Measurements from ENCODE around the gene ACP4.

ACP4 gene

DNA sequence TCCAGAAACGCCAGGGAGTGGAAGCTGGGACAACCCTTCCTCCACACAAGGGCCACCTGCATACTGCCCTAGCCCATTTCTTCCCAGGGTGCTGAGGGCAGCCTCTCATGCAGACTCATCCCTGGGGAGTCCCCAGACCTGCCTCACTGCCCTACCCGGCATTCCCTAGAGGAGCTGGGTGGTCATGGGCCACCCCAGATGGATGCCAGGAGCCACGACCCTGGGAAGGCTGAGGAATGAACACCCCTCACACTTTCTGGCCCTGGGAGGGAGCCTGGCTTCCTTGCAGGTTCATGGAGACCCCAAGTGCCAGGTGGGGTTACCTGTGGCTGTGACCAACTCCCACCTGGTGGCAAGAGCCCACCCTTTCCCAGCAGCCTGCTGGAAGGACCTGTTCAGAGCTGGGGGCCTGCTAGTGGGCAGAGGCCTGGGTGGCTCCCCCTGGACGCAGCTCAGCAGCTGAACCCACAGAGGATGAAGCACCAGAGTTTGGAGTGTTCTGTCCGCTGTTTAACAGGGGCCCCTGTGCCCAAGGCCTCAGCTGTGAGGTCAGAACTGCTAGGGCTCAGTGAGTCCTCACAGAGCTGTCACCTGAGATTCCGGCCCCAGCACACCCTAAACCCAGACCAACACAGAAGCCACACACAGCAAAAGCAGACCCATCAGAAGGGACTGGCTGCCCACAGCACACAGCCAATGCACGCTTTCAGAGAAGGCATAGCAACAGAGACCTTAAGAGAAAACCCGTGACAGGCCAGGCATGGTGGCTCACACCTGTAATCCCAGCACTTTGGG lies 6.6 kb downstream of the ACP4 start:
- H3K27ac ChIP-seq (ENCODE audit: low read depth in 2 of 2, low read length in 2 of 2) = no peak overlapping the region
- peaks cover 0 to 5% of the 10 kb centered on the region in 2 donors for H3K4me1 ChIP-seq (ENCODE audit: control insufficient read depth in 2 of 2, insufficient read depth in 2 of 2, low read length in 2 of 2)
- no peaks in the 10 kb centered on the region for H3K9me3 ChIP-seq (ENCODE audit: control insufficient read depth in 2 of 2, low read length in 2 of 2)
- no peak overlapping the region for H3K9ac ChIP-seq (ENCODE audit: low read depth in 1 of 2, low read length in 2 of 2)
- peaks cover 0 to 5% of the 10 kb centered on the region in 2 donors for H3K27me3 ChIP-seq (ENCODE audit: control insufficient read depth in 2 of 2, insufficient read depth in 2 of 2, low read length in 2 of 2)
- H3K4me3 ChIP-seq (ENCODE audit: low read length in 2 of 2) = no peak overlapping the region
- peaks cover 19 to 26% of the 10 kb centered on the region in 2 donors for H3K36me3 ChIP-seq (ENCODE audit: control insufficient read depth in 2 of 2, insufficient read depth in 2 of 2, low read length in 2 of 2)

DNA sequence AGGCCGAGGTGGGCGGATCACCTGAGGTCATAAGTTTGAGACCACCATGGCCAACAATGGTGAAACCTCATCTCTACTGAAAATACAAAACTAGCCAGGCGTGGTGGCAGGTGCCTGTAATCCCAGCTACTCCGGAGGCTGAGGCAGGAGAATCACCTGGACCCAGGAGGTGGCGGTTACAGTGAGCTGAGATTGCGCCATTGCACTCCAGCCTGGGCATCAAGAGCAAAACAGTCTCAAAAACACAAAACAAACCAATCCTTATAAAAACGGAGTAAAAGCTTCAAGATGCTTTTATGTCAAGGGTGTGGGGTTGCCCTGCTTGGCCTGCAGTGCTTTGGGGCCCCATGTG lies 7.2 kb downstream of the ACP4 start:
- no peak overlapping the region for H3K4me3 ChIP-seq (ENCODE audit: low read length in 2 of 2)
- no peaks in the 10 kb centered on the region for H3K9me3 ChIP-seq (ENCODE audit: control insufficient read depth in 2 of 2, low read length in 2 of 2)
- H3K27me3 ChIP-seq (ENCODE audit: control insufficient read depth in 2 of 2, insufficient read depth in 2 of 2, low read length in 2 of 2) = no peaks in the 10 kb centered on the region
- no peak overlapping the region for H3K27ac ChIP-seq (ENCODE audit: low read depth in 2 of 2, low read length in 2 of 2)
- no peak overlapping the region for H3K9ac ChIP-seq (ENCODE audit: low read depth in 1 of 2, low read length in 2 of 2)
- peaks cover 0 to 9% of the 10 kb centered on the region in 2 donors for H3K4me1 ChIP-seq (ENCODE audit: control insufficient read depth in 2 of 2, insufficient read depth in 2 of 2, low read length in 2 of 2)
- peaks cover 19 to 29% of the 10 kb centered on the region in 2 donors for H3K36me3 ChIP-seq (ENCODE audit: control insufficient read depth in 2 of 2, insufficient read depth in 2 of 2, low read length in 2 of 2)

DNA sequence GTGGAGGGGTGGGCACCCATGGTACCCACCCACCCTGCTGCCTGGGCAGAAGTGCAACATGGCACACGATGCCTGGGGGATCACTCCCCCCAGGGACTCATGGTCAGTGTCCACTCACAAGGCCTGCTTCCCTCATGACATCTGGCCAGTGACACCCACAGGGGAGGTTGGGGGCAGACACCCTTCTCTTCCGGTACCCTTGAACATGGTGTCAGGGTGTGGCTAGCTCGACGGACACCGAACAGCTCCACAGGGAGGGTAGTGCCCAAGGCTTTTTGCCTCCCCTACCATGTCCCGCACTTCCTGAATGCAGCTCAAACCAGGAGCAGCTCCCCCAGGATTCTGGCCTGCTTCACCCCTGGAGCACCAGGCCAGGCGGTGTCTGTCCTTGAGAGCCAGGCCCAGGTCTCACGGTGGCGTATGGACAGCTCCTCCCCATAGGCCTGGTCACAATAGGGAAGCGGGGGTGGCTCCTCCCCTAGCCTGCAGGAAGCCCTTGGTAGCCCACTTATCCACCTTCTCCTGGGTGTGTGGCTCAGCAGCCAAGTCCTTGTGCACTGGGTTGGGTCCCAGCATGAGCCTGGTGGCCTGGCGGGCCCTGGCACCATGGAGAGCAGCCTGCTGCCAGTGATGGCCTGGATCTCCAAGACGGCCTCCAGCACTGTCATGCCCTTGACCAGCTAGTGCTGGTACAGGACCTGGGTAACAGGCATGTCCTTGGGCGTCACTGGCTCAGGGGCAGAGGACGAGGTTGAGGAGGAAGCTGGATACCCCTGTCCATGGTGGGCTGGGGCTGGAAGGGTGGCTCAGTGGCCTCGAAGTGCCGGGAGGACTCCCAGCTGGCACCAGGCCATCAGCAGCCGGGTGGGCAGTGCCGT lies 7.8 kb downstream of the ACP4 start:
- Histone ChIP-seq H3K4me1 (ENCODE audit: control insufficient read depth in 2 of 2, insufficient read depth in 2 of 2, low read length in 2 of 2) (peaks cover 3 to 16% of the 10 kb centered on the region in 2 donors), H3K27ac (ENCODE audit: low read depth in 2 of 2, low read length in 2 of 2) (no peak overlapping the region), H3K9ac (ENCODE audit: low read depth in 1 of 2, low read length in 2 of 2) (no peak overlapping the region), H3K9me3 (ENCODE audit: control insufficient read depth in 2 of 2, low read length in 2 of 2) (no peaks in the 10 kb centered on the region), H3K4me3 (ENCODE audit: low read length in 2 of 2) (no peak overlapping the region), H3K27me3 (ENCODE audit: control insufficient read depth in 2 of 2, insufficient read depth in 2 of 2, low read length in 2 of 2) (no peaks in the 10 kb centered on the region), H3K36me3 (ENCODE audit: control insufficient read depth in 2 of 2, insufficient read depth in 2 of 2, low read length in 2 of 2) (peaks cover 19 to 29% of the 10 kb centered on the region in 2 donors)

DNA sequence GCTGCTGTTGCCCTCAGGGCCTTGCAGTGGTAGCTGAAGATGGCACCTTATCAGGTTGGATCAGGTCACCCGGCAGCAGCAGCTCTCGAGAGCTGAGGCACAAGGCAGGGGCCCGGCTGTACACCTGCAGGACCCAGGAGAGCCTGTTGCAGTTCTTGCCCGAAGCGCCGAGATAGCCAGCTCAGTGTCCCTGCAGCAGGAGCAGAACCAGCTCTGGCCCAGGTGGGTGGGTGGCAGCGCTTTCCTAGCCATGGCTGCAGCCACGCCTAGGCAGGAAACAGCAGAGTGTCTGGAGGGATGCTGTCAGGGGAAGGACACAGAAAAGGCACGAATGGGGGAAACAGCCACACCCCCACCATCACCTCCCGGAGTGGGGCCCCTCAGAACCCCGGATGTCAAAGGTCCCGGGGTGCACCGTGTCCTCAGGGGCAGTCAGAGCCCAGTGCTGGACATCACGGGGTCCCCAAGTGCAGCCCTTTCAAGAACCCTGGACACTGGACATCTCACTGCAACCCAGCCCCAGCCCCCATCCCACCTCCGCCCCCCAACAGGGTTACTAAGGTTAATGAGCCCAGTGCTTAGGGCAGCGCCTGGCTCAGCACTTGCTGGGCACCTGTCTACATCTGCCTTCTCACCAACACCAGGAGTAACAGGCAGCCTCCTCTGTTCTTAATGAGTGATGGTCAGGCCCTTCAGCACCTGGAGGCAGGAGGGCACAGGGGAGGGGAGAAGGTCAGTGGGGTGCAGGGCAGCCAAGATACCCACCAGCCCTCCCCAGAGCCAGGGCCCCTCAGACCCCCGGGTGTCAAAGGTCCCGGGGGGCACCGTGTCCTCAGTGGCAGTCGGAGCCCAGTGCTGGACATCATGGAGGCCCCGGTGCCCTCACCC lies 8.7 kb downstream of the ACP4 start:
- H3K27me3 ChIP-seq (ENCODE audit: control insufficient read depth in 2 of 2, insufficient read depth in 2 of 2, low read length in 2 of 2) = no peaks in the 10 kb centered on the region
- peaks cover 9 to 24% of the 10 kb centered on the region in 2 donors for H3K4me1 ChIP-seq (ENCODE audit: control insufficient read depth in 2 of 2, insufficient read depth in 2 of 2, low read length in 2 of 2)
- H3K9me3 ChIP-seq (ENCODE audit: control insufficient read depth in 2 of 2, low read length in 2 of 2) = no peaks in the 10 kb centered on the region
- no peak overlapping the region for H3K27ac ChIP-seq (ENCODE audit: low read depth in 2 of 2, low read length in 2 of 2)
- H3K9ac ChIP-seq (ENCODE audit: low read depth in 1 of 2, low read length in 2 of 2) = no peak overlapping the region
- peaks cover 19 to 29% of the 10 kb centered on the region in 2 donors for H3K36me3 ChIP-seq (ENCODE audit: control insufficient read depth in 2 of 2, insufficient read depth in 2 of 2, low read length in 2 of 2)
- H3K4me3 ChIP-seq (ENCODE audit: low read length in 2 of 2) = no peak overlapping the region

DNA sequence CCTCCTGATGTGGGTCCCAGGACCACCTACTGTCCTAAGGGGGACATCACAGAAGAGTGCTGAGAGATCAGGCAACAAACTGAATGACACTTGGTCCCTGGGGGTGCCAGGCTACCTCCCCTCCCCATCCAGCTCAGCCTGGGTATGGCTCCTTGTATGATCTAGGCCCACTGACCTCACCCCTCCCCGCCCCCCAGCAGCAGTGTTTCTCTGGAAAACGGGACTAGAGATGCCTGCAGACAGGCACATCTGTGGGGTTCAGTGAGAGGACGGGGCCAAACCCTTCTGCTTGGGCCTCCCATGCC lies 9.3 kb downstream of the ACP4 start:
- H3K4me1 ChIP-seq (ENCODE audit: control insufficient read depth in 2 of 2, insufficient read depth in 2 of 2, low read length in 2 of 2) = peaks cover 9 to 21% of the 10 kb centered on the region in 2 donors
- no peaks in the 10 kb centered on the region for H3K27me3 ChIP-seq (ENCODE audit: control insufficient read depth in 2 of 2, insufficient read depth in 2 of 2, low read length in 2 of 2)
- peaks cover 19 to 29% of the 10 kb centered on the region in 2 donors for H3K36me3 ChIP-seq (ENCODE audit: control insufficient read depth in 2 of 2, insufficient read depth in 2 of 2, low read length in 2 of 2)
- H3K9me3 ChIP-seq (ENCODE audit: control insufficient read depth in 2 of 2, low read length in 2 of 2) = no peaks in the 10 kb centered on the region
- no peak overlapping the region for H3K9ac ChIP-seq (ENCODE audit: low read depth in 1 of 2, low read length in 2 of 2)
- H3K4me3 ChIP-seq (ENCODE audit: low read length in 2 of 2) = no peak overlapping the region
- no peak overlapping the region for H3K27ac ChIP-seq (ENCODE audit: low read depth in 2 of 2, low read length in 2 of 2)

DNA sequence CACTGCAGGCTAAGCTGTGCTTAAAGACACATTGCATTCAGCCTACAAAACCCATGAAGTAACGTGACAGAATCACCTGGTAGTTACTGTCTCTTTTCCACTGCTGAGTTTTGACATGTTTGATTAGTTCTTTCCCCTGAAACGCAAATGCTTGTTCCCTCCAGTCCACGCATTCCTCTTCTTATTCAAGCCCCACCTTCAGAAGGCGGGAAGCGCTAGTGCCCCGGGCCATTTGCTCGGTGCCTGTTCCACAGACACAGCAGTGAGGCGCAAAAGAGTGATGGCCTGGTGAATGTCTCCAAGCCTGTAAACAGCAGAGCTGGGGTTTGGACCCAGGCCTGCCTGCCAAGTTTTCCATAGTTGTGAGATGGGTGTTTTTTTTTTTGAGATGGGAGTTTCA lies 10.9 kb downstream of the ACP4 start:
- Histone ChIP-seq H3K9ac (ENCODE audit: low read depth in 1 of 2, low read length in 2 of 2) (no peak overlapping the region), H3K36me3 (ENCODE audit: control insufficient read depth in 2 of 2, insufficient read depth in 2 of 2, low read length in 2 of 2) (peaks cover 19 to 29% of the 10 kb centered on the region in 2 donors), H3K27me3 (ENCODE audit: control insufficient read depth in 2 of 2, insufficient read depth in 2 of 2, low read length in 2 of 2) (no peaks in the 10 kb centered on the region), H3K27ac (ENCODE audit: low read depth in 2 of 2, low read length in 2 of 2) (no peak overlapping the region), H3K4me1 (ENCODE audit: control insufficient read depth in 2 of 2, insufficient read depth in 2 of 2, low read length in 2 of 2) (peaks cover 9 to 19% of the 10 kb centered on the region in 2 donors), H3K4me3 (ENCODE audit: low read length in 2 of 2) (no peak overlapping the region), H3K9me3 (ENCODE audit: control insufficient read depth in 2 of 2, low read length in 2 of 2) (no peaks in the 10 kb centered on the region)

DNA sequence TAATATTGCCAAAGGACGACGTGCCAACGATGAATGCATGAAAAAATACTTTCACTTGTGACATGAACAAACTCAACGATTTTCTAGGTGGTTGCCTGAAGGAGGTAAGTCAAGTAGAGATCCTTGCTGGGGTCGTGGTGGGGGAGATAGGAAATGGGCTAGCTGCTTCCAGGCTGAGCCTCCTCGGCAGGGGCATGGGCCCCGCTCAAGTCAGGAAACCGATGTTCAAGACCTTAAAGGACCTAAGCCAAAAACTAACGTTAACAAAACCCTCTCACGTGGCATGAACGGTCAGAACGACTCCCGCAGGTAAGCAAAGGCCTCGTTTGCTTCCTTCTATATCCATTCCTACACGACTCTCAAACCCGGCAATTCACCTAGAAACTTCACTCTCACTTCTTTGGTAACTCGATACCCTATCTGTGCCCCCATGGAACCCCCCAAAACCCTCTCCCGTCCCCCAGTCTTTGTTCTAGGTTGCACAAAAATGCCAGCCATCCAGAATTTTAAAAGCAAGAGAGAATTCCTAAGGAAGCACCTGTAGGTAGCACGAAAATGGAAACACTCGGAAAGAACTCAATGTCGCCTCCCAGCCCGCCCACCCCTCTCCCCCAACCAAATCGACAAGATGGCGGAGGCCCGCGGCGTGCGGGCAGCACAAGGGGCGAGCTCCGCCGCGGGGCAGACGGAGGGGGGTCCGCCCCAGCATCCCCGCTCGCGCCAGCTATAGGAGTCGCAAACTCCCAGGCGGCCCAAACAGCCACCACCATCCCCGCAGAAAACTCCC lies 13.6 kb downstream of the ACP4 start:
- H3K9me3 ChIP-seq (ENCODE audit: control insufficient read depth in 2 of 2, low read length in 2 of 2) = no peaks in the 10 kb centered on the region
- H3K27me3 ChIP-seq (ENCODE audit: control insufficient read depth in 2 of 2, insufficient read depth in 2 of 2, low read length in 2 of 2) = no peaks in the 10 kb centered on the region
- H3K4me3 ChIP-seq (ENCODE audit: low read length in 2 of 2) = peak overlapping the region; percentile 83 to 95
- H3K4me1 ChIP-seq (ENCODE audit: control insufficient read depth in 2 of 2, insufficient read depth in 2 of 2, low read length in 2 of 2) = peaks cover 9 to 19% of the 10 kb centered on the region in 2 donors
- peak overlapping the region; percentile 96 to 98 for H3K27ac ChIP-seq (ENCODE audit: low read depth in 2 of 2, low read length in 2 of 2)
- H3K36me3 ChIP-seq (ENCODE audit: control insufficient read depth in 2 of 2, insufficient read depth in 2 of 2, low read length in 2 of 2) = peaks cover 7 to 12% of the 10 kb centered on the region in 2 donors
- peak overlapping the region; percentile 83 to 94 for H3K9ac ChIP-seq (ENCODE audit: low read depth in 1 of 2, low read length in 2 of 2)

DNA sequence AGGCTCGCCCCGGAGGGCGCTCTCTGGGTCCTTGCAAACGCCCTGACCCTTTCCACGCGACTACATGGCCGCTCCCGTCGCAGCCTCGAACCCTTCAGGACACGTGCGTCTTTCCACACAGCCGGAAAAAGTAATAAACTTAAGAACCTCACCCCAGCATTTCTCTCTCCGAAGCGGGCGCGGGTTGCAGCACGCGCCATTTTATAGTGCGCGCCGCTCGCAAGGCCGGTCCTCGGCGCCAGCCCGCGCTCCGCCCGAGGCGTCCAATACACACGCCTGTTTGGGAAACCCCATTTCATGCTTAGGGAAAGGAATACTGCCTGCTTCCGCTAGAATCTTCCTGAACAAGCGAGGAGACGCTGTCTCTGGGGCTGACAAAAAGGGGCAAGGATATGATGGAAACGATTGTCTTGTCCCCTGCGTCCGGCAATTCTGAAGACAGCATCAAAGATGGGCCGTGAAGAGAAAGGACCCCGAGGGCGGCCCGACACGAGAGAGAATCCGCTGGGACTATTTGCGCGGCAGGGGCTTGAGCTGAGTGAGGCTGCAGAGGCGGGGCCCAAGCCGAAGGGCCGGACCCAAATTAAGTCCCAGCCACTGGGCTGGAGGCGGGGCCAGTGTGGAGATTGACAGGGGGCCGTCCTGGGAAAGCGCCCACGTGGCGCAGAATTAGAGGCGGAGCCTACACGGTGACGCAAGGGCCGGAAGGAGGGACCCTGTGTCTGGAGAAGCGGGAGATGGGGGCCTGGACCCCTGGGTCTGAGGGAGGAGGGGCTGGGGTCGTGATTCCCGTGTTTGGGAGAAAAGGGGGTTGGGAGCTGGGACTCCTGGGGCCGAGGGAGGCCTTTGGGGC lies 14.4 kb downstream of the ACP4 start:
- H3K9me3 ChIP-seq (ENCODE audit: control insufficient read depth in 2 of 2, low read length in 2 of 2) = no peaks in the 10 kb centered on the region
- H3K27me3 ChIP-seq (ENCODE audit: control insufficient read depth in 2 of 2, insufficient read depth in 2 of 2, low read length in 2 of 2) = no peaks in the 10 kb centered on the region
- H3K27ac ChIP-seq (ENCODE audit: low read depth in 2 of 2, low read length in 2 of 2) = peak overlapping the region; percentile 96 to 98
- peaks cover 3 to 8% of the 10 kb centered on the region in 2 donors for H3K36me3 ChIP-seq (ENCODE audit: control insufficient read depth in 2 of 2, insufficient read depth in 2 of 2, low read length in 2 of 2)
- H3K4me1 ChIP-seq (ENCODE audit: control insufficient read depth in 2 of 2, insufficient read depth in 2 of 2, low read length in 2 of 2) = peaks cover 9 to 19% of the 10 kb centered on the region in 2 donors
- H3K4me3 ChIP-seq (ENCODE audit: low read length in 2 of 2) = peak overlapping the region; percentile 83 to 95
- peak overlapping the region; percentile 83 to 94 for H3K9ac ChIP-seq (ENCODE audit: low read depth in 1 of 2, low read length in 2 of 2)

DNA sequence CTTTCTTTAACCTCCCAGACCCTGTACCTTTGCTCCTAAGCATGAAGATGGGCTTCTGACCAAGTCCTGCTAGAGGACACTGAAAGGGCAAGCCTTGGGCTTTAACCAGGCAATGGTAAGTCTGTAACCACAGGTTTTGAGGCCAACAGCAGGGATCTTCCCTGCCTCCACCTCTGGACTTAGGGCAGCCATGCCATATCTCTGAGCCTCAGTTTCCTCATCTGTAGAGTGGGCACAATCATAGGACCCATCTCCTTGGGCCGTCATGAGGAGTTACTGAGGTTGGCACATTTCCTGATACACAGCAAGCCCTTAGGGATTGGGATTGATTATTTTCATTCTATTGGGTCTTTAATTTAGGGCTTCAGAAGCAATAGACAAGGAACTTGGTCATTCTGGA lies 18.6 kb downstream of the ACP4 start:
- Histone ChIP-seq H3K27ac (ENCODE audit: low read depth in 2 of 2, low read length in 2 of 2) (no peak overlapping the region), H3K9me3 (ENCODE audit: control insufficient read depth in 2 of 2, low read length in 2 of 2) (no peaks in the 10 kb centered on the region), H3K36me3 (ENCODE audit: control insufficient read depth in 2 of 2, insufficient read depth in 2 of 2, low read length in 2 of 2) (no peaks in the 10 kb centered on the region), H3K4me3 (ENCODE audit: low read length in 2 of 2) (no peak overlapping the region), H3K4me1 (ENCODE audit: control insufficient read depth in 2 of 2, insufficient read depth in 2 of 2, low read length in 2 of 2) (peaks cover under 1% of the 10 kb centered on the region in 2 donors), H3K27me3 (ENCODE audit: control insufficient read depth in 2 of 2, insufficient read depth in 2 of 2, low read length in 2 of 2) (no peaks in the 10 kb centered on the region), H3K9ac (ENCODE audit: low read depth in 1 of 2, low read length in 2 of 2) (no peak overlapping the region)

All from mucosa of rectum (tissue), 2 donors.